ENCODE results near the gene RTRAF.

Gene RTRAF

DNA sequence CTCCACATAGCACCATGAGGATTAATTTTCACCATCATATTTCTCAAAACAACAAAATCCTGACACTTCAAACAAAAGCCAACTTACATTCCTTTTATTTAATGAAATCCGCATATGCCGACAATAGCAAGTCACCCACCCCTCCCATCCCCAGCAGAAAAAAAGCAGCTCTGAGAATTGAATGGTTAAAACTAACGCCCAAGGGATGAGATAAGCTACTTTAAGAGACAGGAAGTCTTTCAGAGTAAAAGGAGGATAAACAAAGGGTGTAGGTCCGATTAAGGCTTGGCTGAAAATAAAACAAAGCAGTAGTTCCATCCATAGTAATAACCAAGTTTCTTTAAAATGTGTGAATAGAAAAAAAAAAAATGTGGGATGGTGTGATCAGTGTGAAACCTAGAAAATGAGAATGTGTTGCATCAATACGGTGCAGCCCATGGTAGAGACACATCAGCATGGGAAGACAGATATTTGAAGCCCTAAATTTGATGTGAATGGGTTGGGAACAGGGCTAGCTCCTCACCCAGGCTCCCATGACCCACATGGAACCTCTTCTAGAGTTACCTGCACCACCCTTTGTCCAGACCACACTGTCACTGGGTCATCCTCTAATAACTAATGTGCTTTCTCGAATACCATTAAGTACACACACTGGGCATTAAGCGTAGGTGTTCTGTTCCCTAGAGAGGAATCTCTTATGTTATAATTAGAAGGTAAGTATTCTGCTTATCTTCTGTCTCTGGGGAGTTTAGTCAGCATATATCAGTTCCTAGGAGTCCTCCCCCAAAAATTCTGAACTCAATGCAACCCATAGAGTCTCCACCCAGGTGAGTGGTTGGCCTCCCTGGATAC lies 31.7 kb downstream of the RTRAF start:
- DNase-seq (ENCODE audit: low read depth in 2 of 2): no peak

- no peak for DNase-seq (ENCODE audit: low read depth in 2 of 2)
Observed at GRCh38 chr14:52021957-52022600, 32.7 kb downstream of the RTRAF start.

DNA sequence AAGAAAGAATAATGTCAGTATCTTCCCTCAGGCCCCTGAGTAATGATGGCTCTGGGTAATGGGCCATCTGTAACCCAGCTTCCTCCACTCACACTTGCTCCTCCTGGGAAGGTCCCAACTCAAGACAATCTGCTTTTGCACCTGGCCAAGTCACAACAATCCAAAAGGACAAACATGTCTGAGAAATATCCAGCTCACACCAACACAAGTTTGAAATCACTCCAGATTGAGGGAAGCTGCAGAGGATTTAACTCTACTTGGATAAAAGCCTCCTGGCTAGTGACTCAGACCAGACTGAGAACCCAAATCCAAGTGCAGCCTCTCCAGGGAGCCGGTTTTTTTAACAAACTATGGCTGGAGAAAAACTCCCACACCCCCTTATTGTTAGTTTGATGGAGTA lies 34.2 kb downstream of the RTRAF start:
- no peak for DNase-seq (ENCODE audit: low read depth in 2 of 2)

- no peak for DNase-seq (ENCODE audit: low read depth in 2 of 2)
Observed at GRCh38 chr14:52025310-52025709, 36.0 kb downstream of the RTRAF start.

- no peak for DNase-seq (ENCODE audit: low read depth in 2 of 2)
Observed at GRCh38 chr14:52026017-52026660, 36.8 kb downstream of the RTRAF start.

GRCh38 chr14:52026901-52027300 lies 37.6 kb downstream of the RTRAF start:
- no peak for DNase-seq (ENCODE audit: low read depth in 2 of 2)

DNA sequence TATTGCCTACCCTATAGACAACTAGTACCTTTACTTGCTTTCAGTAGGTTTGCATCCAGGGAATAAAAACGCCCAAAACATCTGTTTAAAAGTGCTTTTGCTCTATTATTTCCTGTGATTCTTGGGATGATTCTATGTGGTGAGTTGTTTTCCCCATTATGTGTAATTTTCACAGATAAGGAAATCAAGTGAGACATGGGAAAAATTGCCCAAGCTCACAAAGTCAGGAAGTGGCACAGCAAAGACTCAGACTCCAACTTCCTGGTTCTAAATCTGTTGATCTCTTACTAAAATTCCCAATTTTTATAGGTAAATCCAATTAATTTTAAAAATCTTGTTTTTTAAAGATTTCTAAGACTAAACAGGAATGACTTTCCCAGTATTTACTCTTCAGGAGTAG lies 40.5 kb downstream of the RTRAF start:
- no peak for DNase-seq (ENCODE audit: low read depth in 2 of 2)

GRCh38 chr14:52031781-52032180 lies 42.4 kb downstream of the RTRAF start:
- DNase-seq (ENCODE audit: low read depth in 2 of 2): no peak

DNA sequence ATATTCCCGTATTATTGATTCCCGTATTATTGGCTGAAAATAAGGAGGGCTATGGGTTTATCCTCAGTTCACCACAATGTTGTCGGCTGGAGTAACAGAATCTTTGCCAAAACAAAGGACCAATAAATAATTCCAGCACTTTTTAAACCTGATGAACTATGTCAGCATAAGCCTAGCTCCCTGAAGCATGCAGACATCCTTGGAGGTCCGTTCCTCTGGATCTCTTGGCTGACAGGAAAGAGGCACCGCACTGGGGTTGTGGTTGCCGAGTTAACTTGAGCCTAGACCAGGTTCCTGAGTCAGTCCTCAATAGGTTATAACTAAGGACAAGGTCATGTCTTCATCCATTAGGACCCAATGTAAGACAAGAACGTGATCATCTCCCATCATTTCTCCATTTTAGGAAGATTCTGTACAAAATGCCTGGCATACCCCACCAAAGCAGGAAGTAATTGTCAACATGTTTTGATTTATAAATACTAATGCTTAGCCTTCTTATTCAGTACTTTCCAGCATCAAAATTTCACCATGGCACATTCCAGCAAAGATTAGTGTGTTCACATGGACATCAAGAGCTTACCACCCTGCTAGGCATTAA lies 43.0 kb downstream of the RTRAF start:
- no peak for DNase-seq (ENCODE audit: low read depth in 2 of 2)

- no peak for DNase-seq (ENCODE audit: low read depth in 2 of 2)
Observed at GRCh38 chr14:52033101-52033642, 43.8 kb downstream of the RTRAF start.

DNA sequence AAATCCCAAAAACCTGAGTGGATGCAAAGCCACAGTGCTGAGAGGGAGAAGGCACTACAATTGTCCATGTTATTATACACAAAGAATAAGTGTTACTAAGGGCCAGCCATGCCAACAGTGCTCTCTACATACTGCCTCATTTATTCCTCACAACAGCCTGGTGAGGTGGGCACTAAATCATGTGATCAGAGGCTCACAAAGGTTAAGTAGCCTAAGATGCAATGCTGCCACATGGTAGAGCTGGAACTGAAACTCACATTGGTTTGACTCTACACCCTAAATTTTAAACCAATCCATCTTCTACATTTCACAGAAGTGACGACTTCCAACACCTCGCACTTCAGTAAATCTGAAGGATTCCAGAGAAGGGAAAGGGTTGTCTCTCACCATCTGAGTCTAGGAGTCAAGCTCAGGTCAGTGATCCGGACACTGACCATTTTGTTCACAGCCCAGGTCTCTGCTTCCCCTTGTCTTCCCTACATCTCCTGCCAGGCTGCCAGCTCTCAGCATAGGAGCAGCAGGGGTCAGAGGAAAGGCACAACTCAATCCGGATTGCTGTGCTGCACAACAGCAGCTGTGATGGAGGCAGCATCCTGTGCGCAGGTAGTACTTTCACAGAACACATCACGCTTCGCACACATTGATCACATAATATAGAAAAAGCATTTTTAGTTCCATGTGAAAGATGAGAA lies 49.9 kb downstream of the RTRAF start:
- no peak for DNase-seq (ENCODE audit: low read depth in 2 of 2)

- no peak for DNase-seq (ENCODE audit: low read depth in 2 of 2)
Observed at GRCh38 chr14:52040598-52040997, 51.3 kb downstream of the RTRAF start.

- no peak for DNase-seq (ENCODE audit: low read depth in 2 of 2)
Observed at GRCh38 chr14:52042371-52043289, 53.3 kb downstream of the RTRAF start.

DNA sequence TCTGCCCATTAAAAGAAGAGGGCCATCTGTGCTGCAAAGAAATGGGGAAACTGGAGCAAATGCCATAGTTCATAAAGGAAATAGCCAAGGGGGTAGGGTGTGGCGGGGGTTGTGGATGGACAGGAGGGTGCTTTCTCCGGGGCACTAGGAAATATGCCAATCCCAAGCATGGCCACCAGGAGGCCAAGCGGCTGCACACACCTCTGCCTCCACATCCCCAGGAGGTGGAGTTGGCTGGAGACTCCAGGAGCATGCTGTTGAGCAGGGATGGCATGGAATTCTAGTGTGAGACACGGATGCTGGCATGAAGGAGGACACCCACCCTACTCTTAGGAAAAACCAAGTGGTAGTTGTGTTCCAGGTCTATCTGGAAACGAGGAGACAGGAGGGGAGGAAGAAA lies 54.3 kb downstream of the RTRAF start:
- DNase-seq (ENCODE audit: low read depth in 2 of 2): no peak

- no peak for DNase-seq (ENCODE audit: low read depth in 2 of 2)
Observed at GRCh38 chr14:52044791-52045522, 55.6 kb downstream of the RTRAF start.

DNA sequence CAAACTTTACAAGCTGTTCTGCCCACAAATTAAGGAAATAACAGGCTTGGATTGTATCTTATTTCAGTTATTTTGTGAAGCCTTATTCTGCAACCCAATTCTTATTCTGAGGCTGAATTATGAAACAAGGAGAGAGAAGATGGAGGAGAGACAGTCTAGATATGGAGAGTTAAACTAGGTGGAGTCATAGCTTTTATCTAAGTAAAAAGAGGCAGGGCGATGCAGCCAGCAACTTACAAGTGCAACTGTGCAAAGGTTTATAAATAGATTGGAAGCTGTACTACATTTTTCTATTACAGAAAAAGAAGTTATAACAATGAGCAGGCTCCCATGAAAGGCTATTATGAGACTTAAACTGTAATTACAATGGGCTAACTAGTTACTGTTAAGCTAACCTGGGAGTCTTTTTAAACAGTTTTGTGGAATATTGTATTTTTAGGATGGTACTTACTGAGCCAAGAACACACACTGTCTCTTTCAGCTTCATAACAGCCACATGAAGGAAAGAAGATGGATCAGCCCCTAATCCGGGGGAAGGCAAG lies 57.1 kb downstream of the RTRAF start:
- no peak for DNase-seq (ENCODE audit: low read depth in 2 of 2)

- no peak for DNase-seq (ENCODE audit: low read depth in 2 of 2)
Observed at GRCh38 chr14:52048116-52048515, 58.8 kb downstream of the RTRAF start.

DNA sequence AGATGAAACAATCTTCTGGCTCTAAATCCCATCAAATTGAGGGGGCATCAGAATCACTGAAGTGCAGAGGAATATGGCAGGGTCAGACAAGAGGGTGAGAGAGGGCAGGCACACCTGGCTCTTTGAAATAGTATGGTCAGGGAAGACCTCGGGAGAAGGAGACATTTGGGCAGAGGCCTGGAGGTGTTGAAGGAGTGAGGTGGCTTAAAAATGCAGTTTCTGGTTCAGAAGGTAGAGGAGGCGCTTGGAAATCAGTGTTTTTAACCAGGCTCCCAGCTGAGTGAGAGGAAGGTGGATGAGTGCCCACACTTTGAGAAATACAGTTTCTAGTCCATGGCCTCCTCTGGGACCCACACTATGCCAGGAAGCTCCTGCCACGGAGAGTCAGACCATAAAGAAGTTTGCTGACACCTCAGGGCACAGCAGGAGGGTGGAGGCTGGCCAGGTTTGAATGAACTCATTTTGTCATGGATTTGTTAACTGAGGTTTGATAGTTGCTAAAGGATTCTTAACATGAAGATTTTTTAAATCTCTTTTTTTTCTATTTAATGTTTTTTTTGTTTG lies 59.4 kb downstream of the RTRAF start:
- no peak for DNase-seq (ENCODE audit: low read depth in 2 of 2)

DNA sequence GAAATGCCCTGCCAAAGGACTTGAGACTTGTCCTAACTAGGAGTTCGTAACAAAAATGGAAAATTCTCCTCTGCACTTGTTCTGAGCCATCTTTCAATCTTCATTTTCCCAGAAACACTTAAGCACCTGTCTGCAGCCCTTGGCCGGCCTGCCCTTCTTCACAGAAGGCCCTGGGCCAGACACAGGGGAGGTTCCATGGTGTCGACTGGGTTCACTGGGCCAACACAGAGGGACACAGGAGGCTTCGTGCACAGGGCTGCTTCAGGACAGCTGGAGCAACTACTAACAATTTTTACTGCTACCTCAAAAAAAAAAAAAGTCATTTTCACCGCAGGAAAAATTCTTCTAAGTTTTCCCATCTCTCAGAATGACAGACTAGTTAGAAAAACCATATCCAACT lies 59.9 kb downstream of the RTRAF start:
- no peak for DNase-seq (ENCODE audit: low read depth in 2 of 2)
